Ishikawa (cell line): ENCODE data around the gene FABP7.

ENCODE experiments used
- CEBPB ChIP-seq: IDR thresholded peaks from 2 replicates; pipeline ENCODE4 v1.6.1; 2012
- CREB1 ChIP-seq: IDR thresholded peaks from 2 replicates; pipeline ENCODE4 v1.6.1; 2012; ENCODE audit warnings: low read depth
- EGR1 ChIP-seq: IDR thresholded peaks from 2 replicates; pipeline ENCODE4 v1.6.1; 2012
- EP300 ChIP-seq: IDR thresholded peaks from 2 replicates; pipeline ENCODE4 v1.6.1; 2012; ENCODE audit warnings: borderline replicate concordance
- FOXM1 ChIP-seq: IDR thresholded peaks from 2 replicates; pipeline ENCODE4 v1.6.1; 2012; ENCODE audit warnings: low read depth, borderline replicate concordance
- MAX ChIP-seq: IDR thresholded peaks from 2 replicates; pipeline ENCODE4 v1.6.1; 2012
- NFIC ChIP-seq: IDR thresholded peaks from 2 replicates; pipeline ENCODE4 v1.6.1; 2012
- RAD21 ChIP-seq: IDR thresholded peaks from 2 replicates; pipeline ENCODE4 v1.6.1; 2012; ENCODE audit warnings: low read depth
- REST ChIP-seq: IDR thresholded peaks from 2 replicates; pipeline ENCODE4 v1.6.1; 2012; ENCODE audit warnings: low read depth, mild to moderate bottlenecking
- TAF1 ChIP-seq: IDR thresholded peaks from 2 replicates; pipeline ENCODE4 v1.6.1; 2012; ENCODE audit warnings: low read depth, mild to moderate bottlenecking
- TCF12 ChIP-seq: IDR thresholded peaks from 2 replicates; pipeline ENCODE4 v1.6.1; 2012; ENCODE audit warnings: low read depth
- TEAD4 ChIP-seq: IDR thresholded peaks from 2 replicates; pipeline ENCODE4 v1.6.1; 2012
- USF1 ChIP-seq: IDR thresholded peaks from 2 replicates; pipeline ENCODE4 v1.6.1; 2012
- YY1 ChIP-seq: IDR thresholded peaks from 2 replicates; pipeline ENCODE4 v1.6.1; 2012; ENCODE audit warnings: low read depth
- ZBTB7A ChIP-seq: IDR thresholded peaks from 2 replicates; pipeline ENCODE4 v1.6.1; 2012; ENCODE audit warnings: low read depth

Gene FABP7

GRCh38 chr6:122751326-122751725, 28.2 kb upstream of the FABP7 start:
- no peak for TF ChIP-seq FOXM1
- TF ChIP-seq EGR1 = no peak
- no peak for TF ChIP-seq TEAD4
- TF ChIP-seq REST = no peak
- TF ChIP-seq YY1 = no peak
- no peak for TF ChIP-seq CREB1
- no peak for TF ChIP-seq RAD21
- no peak for TF ChIP-seq ZBTB7A
- TF ChIP-seq TCF12 = no peak
- no peak for TF ChIP-seq EP300
- no peak for TF ChIP-seq MAX
- no peak for TF ChIP-seq TAF1
- TF ChIP-seq CEBPB = no peak
- no peak for TF ChIP-seq NFIC
- no peak for TF ChIP-seq USF1

GRCh38 chr6:122752459-122752858, 27.1 kb upstream of the FABP7 start:
- no peak for TF ChIP-seq YY1
- no peak for TF ChIP-seq TAF1
- no peak for TF ChIP-seq MAX
- TF ChIP-seq ZBTB7A = no peak
- TF ChIP-seq TCF12 = no peak
- TF ChIP-seq CEBPB = no peak
- TF ChIP-seq NFIC = no peak
- no peak for TF ChIP-seq FOXM1
- no peak for TF ChIP-seq USF1
- TF ChIP-seq EGR1 = no peak

GRCh38 chr6:122753000-122753687, 26.4 kb upstream of the FABP7 start:
- TF ChIP-seq USF1 = no peak

GRCh38 chr6:122753688-122754056, 25.8 kb upstream of the FABP7 start:
- TF ChIP-seq MAX (no peak), TCF12 (no peak), YY1 (no peak), FOXM1 (no peak), USF1 (no peak), TEAD4 (no peak), EP300 (no peak), ZBTB7A (no peak), RAD21 (no peak), REST (no peak), CREB1 (no peak), CEBPB (no peak), TAF1 (no peak)

GRCh38 chr6:122754191-122754731, 25.3 kb upstream of the FABP7 start:
- no peak for TF ChIP-seq CEBPB
- no peak for TF ChIP-seq EGR1
- TF ChIP-seq TEAD4 = no peak
- no peak for TF ChIP-seq EP300
- TF ChIP-seq TCF12 = no peak
- no peak for TF ChIP-seq YY1
- TF ChIP-seq FOXM1 = no peak
- no peak for TF ChIP-seq ZBTB7A
- TF ChIP-seq CREB1 = no peak
- no peak for TF ChIP-seq MAX
- no peak for TF ChIP-seq TAF1
- TF ChIP-seq NFIC = no peak
- TF ChIP-seq USF1 = no peak
- no peak for TF ChIP-seq REST
- TF ChIP-seq RAD21 = no peak
